ENCODE data around the gene SERPINB1. TPM values are rescaled to one million over a fixed set of nuclear protein-coding genes. Genes with fewer than 3 reads are reported as not detected.
A peak's percentile ranks its signal among the peaks of the same experiment; 100 is the strongest.

SERPINB1 gene
- total and polyA plus RNA-seq, 2 donors (not counting 3 experiments of a cell fraction or from before 2014, with no cell fraction given), result 6.7 to 24.0 TPM

GRCh38 chr6:2865694-2866151 is 24.1 kb upstream of the SERPINB1 start:
- POLR2A ChIA-PET, result interaction anchor here (0.7 to 1.4 kb wide), 5 partner anchors 8 to 39 kb away, joined by 3 to 4 read pairs (median 4); no protein-coding TSS in a partner anchor
- Histone ChIP-seq H3K27me3 (ENCODE audit: control insufficient read depth in 2 of 2, insufficient read depth in 2 of 2, low read length in 2 of 2) (no peaks in the 10 kb centered on the region), H3K79me2 (ENCODE audit: control insufficient read depth, insufficient read depth, low read length) (no peaks in the 10 kb centered on the region), H3K4me1 (ENCODE audit: control insufficient read depth, extremely low read depth, insufficient read depth, low read length) (peaks cover 12% of the 10 kb centered on the region), H3K4me2 (ENCODE audit: insufficient read depth, low read length) (peak overlapping the region; percentile 70), H3K4me3 (replicated peaks in 1 of 3; ENCODE audit: insufficient read depth in 1 of 3, low read depth in 1 of 3, low read length in 3 of 3) (no peak overlapping the region), H2AFZ (ENCODE audit: low read depth, low read length) (peak overlapping the region; percentile 25), H3K9me3 (replicated peaks; ENCODE audit: control insufficient read depth, insufficient read depth, low read length) (no peaks in the 10 kb centered on the region), H3K9ac (replicated peaks; ENCODE audit: extremely low read depth, insufficient read depth, low read length) (peak overlapping the region; percentile 28), H4K20me1 (replicated peaks; ENCODE audit: control insufficient read depth, extremely low read depth, insufficient read depth, low read length) (no peaks in the 10 kb centered on the region), H3K27ac (ENCODE audit: insufficient read depth, low read depth, low read length) (peak overlapping the region; percentile 65), H3K9me1 (replicated peaks; ENCODE audit: control insufficient read depth, extremely low read depth, insufficient read depth, low read length) (no peaks in the 10 kb centered on the region), H3K36me3 (ENCODE audit: control insufficient read depth in 2 of 2, extremely low read depth in 1 of 2, insufficient read depth in 2 of 2, low read length in 2 of 2) (no peaks in the 10 kb centered on the region)
- CTCF ChIA-PET, result interaction anchor here (0.7 to 2.2 kb wide), 7 partner anchors 8 to 87 kb away, joined by 3 to 14 read pairs (median 9); no protein-coding TSS in a partner anchor
- FAIRE-seq (peak; percentile 26), DNase-seq (ENCODE audit: low read depth, low spot score) (peak; percentile 86)
- dilution Hi-C loops (cut with MboI; ENCODE audit: extremely low pct_ligation_motif_present, low sequenced_read_pairs) (no loop called here), intact Hi-C loops (cut with micrococcal nuclease) (loop anchor here (1.0 kb wide), 2 partner anchors 10 to 11 kb away; no protein-coding TSS in a partner anchor)
- BruUV-seq (replicated peaks), result no TSS peak
- TF ChIP-seq JUN (IDR thresholded peaks at IDR 0.05; ENCODE audit: borderline replicate concordance, insufficient read depth, insufficient read length, low read depth) (peak; percentile 36), GATA2 (IDR thresholded peaks at IDR 0.05; ENCODE audit: insufficient read depth, insufficient read length, low read depth, low read length) (no peak)

- peaks cover 12% of the 10 kb centered on the region for H3K4me1 ChIP-seq (ENCODE audit: control insufficient read depth, extremely low read depth, insufficient read depth, low read length)
- ChIA-PET POLR2A (interaction anchor here (0.7 to 1.4 kb wide), 4 partner anchors 7 to 38 kb away, joined by 3 to 4 read pairs (median 4); no protein-coding TSS in a partner anchor), CTCF (interaction anchor here (0.7 to 2.2 kb wide), 6 partner anchors 7 to 87 kb away, joined by 3 to 14 read pairs (median 10); no protein-coding TSS in a partner anchor)
Observed at GRCh38 chr6:2865270-2865669, 23.6 kb upstream of the SERPINB1 start.

More at GRCh38 chr6:2865270-2865669, 23.6 kb upstream of the SERPINB1 start:
- Histone ChIP-seq H2AFZ (ENCODE audit: low read depth, low read length) (peak overlapping the region; percentile 25), H4K20me1 (replicated peaks; ENCODE audit: control insufficient read depth, extremely low read depth, insufficient read depth, low read length) (no peaks in the 10 kb centered on the region), H3K27me3 (ENCODE audit: control insufficient read depth in 2 of 2, insufficient read depth in 2 of 2, low read length in 2 of 2) (no peaks in the 10 kb centered on the region), H3K9me1 (replicated peaks; ENCODE audit: control insufficient read depth, extremely low read depth, insufficient read depth, low read length) (no peaks in the 10 kb centered on the region), H3K4me3 (replicated peaks in 1 of 3; ENCODE audit: insufficient read depth in 1 of 3, low read depth in 1 of 3, low read length in 3 of 3) (no peak overlapping the region), H3K79me2 (ENCODE audit: control insufficient read depth, insufficient read depth, low read length) (no peaks in the 10 kb centered on the region), H3K27ac (ENCODE audit: insufficient read depth, low read depth, low read length) (peak overlapping the region; percentile 65), H3K9me3 (replicated peaks; ENCODE audit: control insufficient read depth, insufficient read depth, low read length) (no peaks in the 10 kb centered on the region), H3K9ac (replicated peaks; ENCODE audit: extremely low read depth, insufficient read depth, low read length) (no peak overlapping the region), H3K36me3 (ENCODE audit: control insufficient read depth in 2 of 2, extremely low read depth in 1 of 2, insufficient read depth in 2 of 2, low read length in 2 of 2) (no peaks in the 10 kb centered on the region), H3K4me2 (ENCODE audit: insufficient read depth, low read length) (no peak overlapping the region)
- intact Hi-C loops (cut with micrococcal nuclease) (no loop called here), dilution Hi-C loops (cut with MboI; ENCODE audit: extremely low pct_ligation_motif_present, low sequenced_read_pairs) (no loop called here)
- TF ChIP-seq CTCF (IDR thresholded peaks at IDR 0.05; ENCODE audit: extremely low read depth in 1 of 2, insufficient read depth in 1 of 2, low read depth in 1 of 2, low read length in 2 of 2) (no peak), JUN (IDR thresholded peaks at IDR 0.05; ENCODE audit: borderline replicate concordance, insufficient read depth, insufficient read length, low read depth) (no peak), POLR2A (IDR thresholded peaks at IDR 0.05; ENCODE audit: low read depth, low read length) (no peak), MYC (IDR thresholded peaks at IDR 0.05; ENCODE audit: low read depth, low read length) (no peak), MAX (IDR thresholded peaks at IDR 0.05; ENCODE audit: insufficient read depth, insufficient read length) (no peak)
- FAIRE-seq, result no peak
- no TSS peak for BruUV-seq (replicated peaks)
- no peak for DNase-seq (ENCODE audit: low read depth, low spot score)

All from endothelial cell of umbilical vein (primary cell).